Measurements from ENCODE around the gene SYNJ2. TPM values are rescaled to one million over a fixed set of nuclear protein-coding genes. Genes with fewer than 3 reads are reported as not detected.

Gene SYNJ2
- polyA plus RNA-seq, 2 of the 4 experiments (the other 2 are of a cell fraction), result 22.3 to 26.5 TPM

DNA sequence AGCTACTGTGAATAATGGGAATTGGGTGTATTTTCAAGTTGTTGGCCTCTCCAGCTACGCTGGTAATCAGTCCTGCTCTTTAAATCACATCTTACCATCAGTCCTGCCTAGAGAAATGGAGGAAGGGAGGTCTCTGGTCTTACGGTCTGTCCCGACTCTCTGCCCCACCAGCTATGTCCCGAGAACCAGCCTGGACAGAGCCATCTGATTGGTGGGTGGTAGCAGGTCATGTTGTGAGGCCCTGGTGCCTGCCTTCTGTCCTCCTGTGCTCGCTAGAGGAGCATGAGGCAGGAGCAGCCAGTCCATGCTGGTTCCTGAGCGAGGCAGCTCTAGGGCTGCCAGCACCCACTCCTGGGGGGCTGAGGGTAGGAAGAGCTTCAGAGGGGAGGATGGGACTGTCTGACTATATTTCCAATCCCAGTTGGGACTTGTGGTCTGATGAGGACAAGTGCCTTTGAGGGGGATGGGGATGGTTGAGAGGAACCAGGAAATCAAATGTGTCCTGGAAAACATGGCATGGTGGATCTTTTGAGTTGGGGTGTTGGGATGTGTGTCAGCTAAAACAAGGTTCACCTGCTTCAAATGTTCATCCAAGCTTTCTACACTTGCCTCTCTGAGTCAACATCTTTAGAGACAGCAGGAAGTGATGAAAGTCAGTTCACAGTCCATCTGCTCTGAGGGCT, 33.0 kb downstream of the SYNJ2 start:
- POLR2A ChIA-PET, result no interaction called here
- ATAC-seq (no peak), FAIRE-seq (no peak), DNase-seq (ENCODE audit: low read depth in 1 of 2, low spot score in 1 of 2) (no peak)
- WGBS (ENCODE audit: missing lambda C conversion rate), result 98% methylated on average over 5 of the region's 6 CpGs
- Histone ChIP-seq H3K4me3 (no peak overlapping the region), H3K4me2 (peak overlapping the region; percentile 22; the same call in 2 of the 3 replicates), H3K9me3 (no peaks in the 10 kb centered on the region), H3K27ac (peak overlapping the region; percentile 35 to 63; a peak in 3 of 6 replicates), H3K4me1 (peaks cover 29% of the 10 kb centered on the region)
- TF ChIP-seq HEYL (CRISPR knock-in tag; IDR thresholded peaks at IDR 0.05), result no peak
- TF ChIP-seq HDAC2 (IDR thresholded peaks at IDR 0.05), result no peak
- TF ChIP-seq RAD21 (conservative IDR thresholded peaks at IDR 0.05 in 1 of 2, IDR thresholded peaks at IDR 0.05 in 1 of 2), result no peak
- no peak for TF ChIP-seq KDM1A (IDR thresholded peaks at IDR 0.05; ENCODE audit: low read depth)
- CTCF ChIA-PET, result interaction anchor here (1.4 to 2.5 kb wide), 3 partner anchors 11 to 34 kb away, joined by 4 to 10 read pairs (median 7); partner anchors contain the start of gene SYNJ2

DNA sequence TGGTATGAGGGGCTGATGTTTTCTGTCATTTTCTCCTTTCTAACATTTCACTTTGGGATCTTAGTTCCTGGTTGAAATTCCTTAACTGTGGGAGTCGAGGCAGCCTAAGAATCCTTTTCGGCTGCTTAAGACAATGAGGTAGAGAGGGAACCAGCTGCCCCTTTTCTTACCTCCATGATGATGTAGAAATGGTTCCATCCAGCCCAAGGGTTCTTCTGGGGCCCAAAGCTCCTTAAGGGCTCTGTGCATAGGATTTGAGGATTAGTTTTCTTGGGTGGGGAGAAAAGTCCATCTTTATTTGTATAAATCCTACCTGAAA, 33.5 kb downstream of the SYNJ2 start:
- FAIRE-seq (no peak), DNase-seq (ENCODE audit: low read depth in 1 of 2, low spot score in 1 of 2) (no peak), ATAC-seq (no peak)
- WGBS (ENCODE audit: missing lambda C conversion rate), result 92% methylated on average over 2 of the region's 2 CpGs
- ChIA-PET POLR2A (no interaction called here), CTCF (interaction anchor here (1.3 to 2.5 kb wide), 4 partner anchors 11 to 116 kb away, joined by 4 to 10 read pairs (median 6); partner anchors contain the start of gene SYNJ2)
- Histone ChIP-seq H3K27ac (peak overlapping the region; percentile 35 to 63; a peak in 3 of 6 replicates), H3K4me3 (no peak overlapping the region), H3K9me3 (no peaks in the 10 kb centered on the region), H3K4me2 (peak overlapping the region; percentile 22; the same call in 2 of the 3 replicates), H3K4me1 (peaks cover 29% of the 10 kb centered on the region)
- TF ChIP-seq JUN (IDR thresholded peaks at IDR 0.05) (no peak), FOSL2 (IDR thresholded peaks at IDR 0.05) (no peak), FOSL2 (CRISPR knock-in tag; IDR thresholded peaks at IDR 0.05) (no peak), PHF8 (IDR thresholded peaks at IDR 0.05; ENCODE audit: borderline replicate concordance, low read depth) (no peak), RNF2 (IDR thresholded peaks at IDR 0.05; ENCODE audit: borderline replicate concordance, low read depth) (no peak), SREBF2 (IDR thresholded peaks at IDR 0.05) (no peak), FOXS1 (CRISPR knock-in tag; IDR thresholded peaks at IDR 0.05) (no peak), TP53 (CRISPR knock-in tag; IDR thresholded peaks at IDR 0.05) (no peak)
- TF ChIP-seq, protein P1, sequence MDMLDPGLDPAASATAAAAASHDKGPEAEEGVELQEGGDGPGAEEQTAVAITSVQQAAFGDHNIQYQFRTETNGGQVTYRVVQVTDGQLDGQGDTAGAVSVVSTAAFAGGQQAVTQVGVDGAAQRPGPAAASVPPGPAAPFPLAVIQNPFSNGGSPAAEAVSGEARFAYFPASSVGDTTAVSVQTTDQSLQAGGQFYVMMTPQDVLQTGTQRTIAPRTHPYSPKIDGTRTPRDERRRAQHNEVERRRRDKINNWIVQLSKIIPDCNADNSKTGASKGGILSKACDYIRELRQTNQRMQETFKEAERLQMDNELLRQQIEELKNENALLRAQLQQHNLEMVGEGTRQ (IDR thresholded peaks at IDR 0.05), result no peak
- TF ChIP-seq, protein P2, sequence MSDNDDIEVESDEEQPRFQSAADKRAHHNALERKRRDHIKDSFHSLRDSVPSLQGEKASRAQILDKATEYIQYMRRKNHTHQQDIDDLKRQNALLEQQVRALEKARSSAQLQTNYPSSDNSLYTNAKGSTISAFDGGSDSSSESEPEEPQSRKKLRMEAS (IDR thresholded peaks at IDR 0.05), result no peak
- TF ChIP-seq, protein P3, sequence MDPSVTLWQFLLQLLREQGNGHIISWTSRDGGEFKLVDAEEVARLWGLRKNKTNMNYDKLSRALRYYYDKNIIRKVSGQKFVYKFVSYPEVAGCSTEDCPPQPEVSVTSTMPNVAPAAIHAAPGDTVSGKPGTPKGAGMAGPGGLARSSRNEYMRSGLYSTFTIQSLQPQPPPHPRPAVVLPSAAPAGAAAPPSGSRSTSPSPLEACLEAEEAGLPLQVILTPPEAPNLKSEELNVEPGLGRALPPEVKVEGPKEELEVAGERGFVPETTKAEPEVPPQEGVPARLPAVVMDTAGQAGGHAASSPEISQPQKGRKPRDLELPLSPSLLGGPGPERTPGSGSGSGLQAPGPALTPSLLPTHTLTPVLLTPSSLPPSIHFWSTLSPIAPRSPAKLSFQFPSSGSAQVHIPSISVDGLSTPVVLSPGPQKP (IDR thresholded peaks at IDR 0.05; ENCODE audit: low read depth, low read length), result no peak

DNA sequence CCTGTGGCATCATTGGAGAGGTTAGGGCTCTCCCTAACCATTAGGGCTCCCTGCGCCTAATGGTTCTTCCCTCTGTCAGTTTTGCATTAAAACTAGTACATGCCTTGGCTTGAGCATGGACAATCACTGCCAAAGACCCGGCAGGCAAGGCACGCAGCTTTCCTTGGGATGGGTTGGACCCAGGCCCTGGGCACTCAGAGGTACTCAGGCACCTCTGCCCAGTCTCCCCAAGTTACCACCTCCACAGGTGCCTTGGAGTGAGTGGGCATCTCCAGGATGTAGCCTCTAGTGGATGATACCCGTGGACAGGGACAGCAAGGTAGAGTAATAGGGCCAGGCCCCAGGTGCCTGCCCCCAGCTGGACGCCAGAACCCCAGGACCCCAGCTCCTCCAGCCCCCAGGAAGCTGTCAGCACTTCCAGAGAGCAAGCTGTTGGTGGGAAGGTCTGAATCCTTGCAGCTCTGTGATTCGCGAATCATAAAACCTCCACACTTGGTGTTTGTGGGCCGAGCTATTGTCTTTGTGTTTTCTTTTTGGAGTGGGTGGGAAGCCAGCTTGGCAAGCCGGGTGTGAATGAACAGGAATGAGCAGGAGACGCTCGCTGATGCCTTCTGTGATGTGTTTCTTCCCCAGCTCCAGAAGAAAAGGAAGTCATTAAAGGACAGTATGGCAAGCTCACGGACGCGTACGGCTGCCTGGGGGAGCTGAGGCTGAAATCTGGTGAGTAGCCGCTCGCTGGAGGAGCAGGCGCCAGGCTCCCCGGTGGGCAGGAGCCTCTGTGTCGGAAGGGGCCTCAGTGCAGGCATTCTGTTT, 35.1 kb downstream of the SYNJ2 start:
- FAIRE-seq, result no peak
- WGBS (ENCODE audit: missing lambda C conversion rate), result 96% methylated on average over 16 of the region's 20 CpGs
- ChIA-PET POLR2A (no interaction called here), CTCF (interaction anchor here (0.5 to 2.5 kb wide), 5 partner anchors 9 to 152 kb away, joined by 3 to 12 read pairs (median 4); no protein-coding TSS in a partner anchor)
- Histone ChIP-seq H3K4me3 (no peak overlapping the region), H3K4me2 (no peak overlapping the region), H3K27ac (peak overlapping the region in 1 of 2 experiments; percentile 52; a peak in 2 of 6 replicates), H3K4me1 (peaks cover 26% of the 10 kb centered on the region), H3K9me3 (no peaks in the 10 kb centered on the region)
- ATAC-seq, result no peak
- no peak for DNase-seq (ENCODE audit: low read depth in 1 of 2, low spot score in 1 of 2)
- TF ChIP-seq SMC3 (IDR thresholded peaks at IDR 0.05), result no peak
- TF ChIP-seq, protein P1 (IDR thresholded peaks at IDR 0.05), result no peak
- TF ChIP-seq CHD2 (IDR thresholded peaks at IDR 0.05; ENCODE audit: low read length, partially characterized antibody), result no peak
- TF ChIP-seq, protein P4, sequence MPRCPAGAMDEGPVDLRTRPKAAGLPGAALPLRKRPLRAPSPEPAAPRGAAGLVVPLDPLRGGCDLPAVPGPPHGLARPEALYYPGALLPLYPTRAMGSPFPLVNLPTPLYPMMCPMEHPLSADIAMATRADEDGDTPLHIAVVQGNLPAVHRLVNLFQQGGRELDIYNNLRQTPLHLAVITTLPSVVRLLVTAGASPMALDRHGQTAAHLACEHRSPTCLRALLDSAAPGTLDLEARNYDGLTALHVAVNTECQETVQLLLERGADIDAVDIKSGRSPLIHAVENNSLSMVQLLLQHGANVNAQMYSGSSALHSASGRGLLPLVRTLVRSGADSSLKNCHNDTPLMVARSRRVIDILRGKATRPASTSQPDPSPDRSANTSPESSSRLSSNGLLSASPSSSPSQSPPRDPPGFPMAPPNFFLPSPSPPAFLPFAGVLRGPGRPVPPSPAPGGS (IDR thresholded peaks at IDR 0.05), result no peak
- no peak for TF ChIP-seq PHF8 (IDR thresholded peaks at IDR 0.05; ENCODE audit: borderline replicate concordance, low read depth)
- no peak for TF ChIP-seq KDM1A (IDR thresholded peaks at IDR 0.05; ENCODE audit: low read depth)
- TF ChIP-seq, protein P5, sequence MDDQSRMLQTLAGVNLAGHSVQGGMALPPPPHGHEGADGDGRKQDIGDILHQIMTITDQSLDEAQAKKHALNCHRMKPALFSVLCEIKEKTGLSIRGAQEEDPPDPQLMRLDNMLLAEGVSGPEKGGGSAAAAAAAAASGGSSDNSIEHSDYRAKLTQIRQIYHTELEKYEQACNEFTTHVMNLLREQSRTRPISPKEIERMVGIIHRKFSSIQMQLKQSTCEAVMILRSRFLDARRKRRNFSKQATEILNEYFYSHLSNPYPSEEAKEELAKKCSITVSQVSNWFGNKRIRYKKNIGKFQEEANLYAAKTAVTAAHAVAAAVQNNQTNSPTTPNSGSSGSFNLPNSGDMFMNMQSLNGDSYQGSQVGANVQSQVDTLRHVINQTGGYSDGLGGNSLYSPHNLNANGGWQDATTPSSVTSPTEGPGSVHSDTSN (IDR thresholded peaks at IDR 0.05), result no peak
- no peak for TF ChIP-seq ZNF302 (CRISPR knock-in tag; IDR thresholded peaks at IDR 0.05)
- TF ChIP-seq CEBPB (IDR thresholded peaks at IDR 0.05), result no peak
- no peak for TF ChIP-seq RFX5 (IDR thresholded peaks at IDR 0.05)
- no peak for TF ChIP-seq HDAC2 (IDR thresholded peaks at IDR 0.05)
- TF ChIP-seq, protein P2 (IDR thresholded peaks at IDR 0.05), result no peak
- TF ChIP-seq RCOR1 (IDR thresholded peaks at IDR 0.05; ENCODE audit: low read depth, low read length), result no peak
- no peak for TF ChIP-seq EHMT2 (IDR thresholded peaks at IDR 0.05; ENCODE audit: low read depth)
- TF ChIP-seq POLR2A (IDR thresholded peaks at IDR 0.05; ENCODE audit: low read length), result no peak
- no peak for TF ChIP-seq NFE2L2 (conservative IDR thresholded peaks at IDR 0.05; ENCODE audit: low read length)
- TF ChIP-seq TP53 (CRISPR knock-in tag; IDR thresholded peaks at IDR 0.05), result no peak
